NCI-H146 (cell line): ENCODE results near the gene AGPAT2.
"Not testable (repeated sequence)": the region's sequence is repeated elsewhere in the genome, so short reads cannot be mapped to it uniquely, and the experiment has no call there.

Source experiments
- DNase-seq: peaks from one replicate; lab custom pipeline; 2025; lab: John Stamatoyannopoulos, UW

AGPAT2 gene

DNA sequence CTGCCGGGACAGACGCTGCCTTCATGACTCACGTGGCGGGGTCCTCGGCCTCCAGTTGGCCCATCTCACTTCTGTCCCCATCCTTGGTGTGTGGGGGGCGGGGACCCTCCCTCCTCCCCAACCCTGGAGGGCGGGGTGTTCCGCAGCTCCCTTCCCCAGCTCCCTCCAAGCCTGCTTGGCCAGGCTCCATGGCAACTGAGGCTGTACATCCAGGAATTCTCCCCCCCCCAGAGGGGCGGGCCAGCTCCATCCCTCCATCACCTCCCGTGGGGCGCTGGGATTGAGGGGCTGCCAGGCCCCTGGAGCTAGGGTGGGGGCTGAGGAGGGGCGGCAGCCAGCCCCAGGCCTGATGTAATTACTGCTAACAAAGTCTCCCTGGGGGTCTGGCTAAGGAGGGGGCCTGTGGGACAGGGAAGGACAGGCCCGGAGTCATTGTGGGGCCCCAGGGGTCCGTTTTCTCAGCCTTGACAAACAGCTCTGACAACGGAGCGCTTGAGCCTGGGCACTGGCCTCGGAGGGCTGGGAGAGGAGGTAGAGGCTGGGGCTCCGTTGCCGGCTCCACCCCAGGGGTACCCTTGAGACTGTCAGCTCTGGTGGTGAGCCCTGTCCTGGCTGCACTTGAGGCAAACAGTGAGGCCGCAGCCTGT lies 33.1 kb upstream of the AGPAT2 start:
- DNase-seq, result no peak

DNA sequence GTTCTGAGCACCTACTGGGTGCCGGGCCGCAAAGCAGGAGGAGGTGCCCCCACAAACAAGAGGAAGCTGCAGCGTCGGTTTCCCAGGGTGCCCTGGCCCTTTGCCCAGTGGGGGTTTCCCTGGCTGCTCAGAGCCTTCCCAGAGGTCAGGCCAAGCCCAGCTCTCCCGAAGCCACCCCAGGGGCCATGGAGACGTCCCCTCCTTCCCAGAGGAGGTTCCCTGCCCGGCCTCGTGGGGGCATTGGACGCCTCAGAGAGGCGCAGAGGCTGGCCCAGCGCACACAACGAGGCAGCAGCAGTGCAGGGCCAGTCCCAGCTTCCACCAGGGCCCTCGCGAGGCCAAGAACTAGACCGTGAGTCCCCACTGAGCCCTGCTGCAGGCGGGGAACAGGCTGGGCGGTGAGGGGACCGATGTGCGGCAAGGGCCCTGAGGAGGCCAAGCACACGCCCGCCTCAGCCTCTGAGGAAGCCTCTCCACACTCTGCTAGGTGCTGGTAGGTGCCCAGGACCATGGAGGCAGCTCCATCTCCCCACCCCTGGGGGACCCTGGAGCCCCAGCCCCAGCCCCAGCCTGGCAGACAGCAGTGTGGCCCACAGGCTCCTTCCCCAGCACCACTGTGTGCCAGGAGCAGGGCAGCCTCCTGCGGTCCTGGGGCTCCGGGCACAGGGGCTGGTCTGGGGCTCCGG lies 32.1 kb upstream of the AGPAT2 start:
- no peak for DNase-seq

DNA sequence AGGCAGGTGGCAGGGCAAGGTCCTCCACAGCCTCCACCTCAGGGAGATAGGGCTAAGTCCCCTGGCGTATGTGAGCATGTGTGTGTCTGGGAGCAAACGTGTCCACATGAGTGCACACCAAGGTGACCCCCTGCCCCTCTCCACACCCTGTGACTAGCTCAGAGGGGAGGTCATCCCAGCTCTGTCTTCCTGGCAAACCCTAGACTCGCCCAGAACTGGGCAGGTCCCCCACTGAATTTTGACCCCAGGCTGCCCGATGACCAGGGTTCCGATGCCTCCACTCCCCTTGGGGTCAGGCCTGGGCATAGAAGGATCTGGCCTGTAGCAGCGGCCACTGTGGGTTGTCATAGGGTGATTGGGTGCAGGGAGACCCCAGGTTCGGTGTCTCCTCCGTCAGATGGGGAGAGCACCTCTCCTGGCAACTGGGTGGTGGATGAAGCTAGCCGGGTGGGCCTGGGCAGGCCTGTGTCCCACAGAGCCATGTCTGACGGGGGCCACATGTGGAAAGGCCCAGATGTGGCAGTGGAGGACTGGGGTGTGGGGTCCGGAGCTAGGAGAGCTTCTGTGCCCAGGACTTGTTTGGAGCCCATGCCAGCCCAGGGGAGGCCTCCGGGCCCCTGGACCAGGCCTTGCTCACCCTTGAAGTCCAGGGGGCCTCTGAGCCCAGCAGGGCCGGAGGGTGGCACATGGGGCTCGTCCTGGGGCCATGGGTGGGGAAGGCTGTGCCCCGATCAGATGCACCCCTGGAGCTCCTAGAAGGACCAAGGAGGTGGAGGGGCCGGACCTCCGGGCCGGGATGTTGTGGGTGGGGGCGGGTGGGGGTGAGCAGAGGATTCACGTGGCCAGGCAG lies 31.3 kb upstream of the AGPAT2 start:
- DNase-seq, result no peak

DNA sequence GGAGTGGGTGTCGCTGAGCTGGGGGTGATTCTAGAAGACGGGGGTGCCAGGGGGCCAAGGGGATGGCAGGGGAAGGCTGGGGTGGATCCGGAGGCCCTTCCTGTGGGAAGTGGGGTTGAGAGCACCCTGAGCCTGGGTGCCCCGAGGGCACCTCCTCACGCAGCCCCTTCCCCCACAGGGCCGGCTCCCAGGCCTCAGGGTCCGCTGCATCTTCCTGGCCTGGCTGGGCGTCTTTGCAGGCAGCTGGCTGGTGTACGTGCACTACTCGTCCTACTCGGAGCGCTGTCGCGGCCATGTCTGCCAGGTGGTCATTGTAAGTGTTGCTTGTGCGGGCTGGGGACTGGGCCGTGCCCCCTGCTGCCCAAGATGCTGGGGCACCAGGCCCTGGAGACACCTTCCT lies 30.1 kb upstream of the AGPAT2 start:
- DNase-seq, result no peak

DNA sequence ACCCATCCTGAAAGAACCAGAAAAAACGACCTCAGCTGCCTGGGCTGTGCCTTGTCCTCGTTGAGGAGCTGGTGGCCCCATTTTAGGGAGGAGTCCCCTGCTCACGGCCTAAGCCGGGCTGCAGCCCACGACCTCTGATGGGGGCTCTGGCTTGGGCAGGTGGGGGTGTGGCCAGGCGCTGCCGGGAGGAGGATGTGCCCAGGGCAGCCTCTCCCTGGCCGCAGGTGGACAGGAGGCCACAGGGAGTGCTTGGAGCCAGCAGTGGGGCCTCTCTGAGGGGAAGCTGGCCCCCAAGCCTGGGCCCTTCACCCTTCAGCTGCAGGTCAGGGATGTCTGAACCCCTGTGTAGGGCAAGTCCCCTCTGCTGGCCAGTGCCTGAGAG lies 27.6 kb upstream of the AGPAT2 start:
- DNase-seq, result no peak

DNA sequence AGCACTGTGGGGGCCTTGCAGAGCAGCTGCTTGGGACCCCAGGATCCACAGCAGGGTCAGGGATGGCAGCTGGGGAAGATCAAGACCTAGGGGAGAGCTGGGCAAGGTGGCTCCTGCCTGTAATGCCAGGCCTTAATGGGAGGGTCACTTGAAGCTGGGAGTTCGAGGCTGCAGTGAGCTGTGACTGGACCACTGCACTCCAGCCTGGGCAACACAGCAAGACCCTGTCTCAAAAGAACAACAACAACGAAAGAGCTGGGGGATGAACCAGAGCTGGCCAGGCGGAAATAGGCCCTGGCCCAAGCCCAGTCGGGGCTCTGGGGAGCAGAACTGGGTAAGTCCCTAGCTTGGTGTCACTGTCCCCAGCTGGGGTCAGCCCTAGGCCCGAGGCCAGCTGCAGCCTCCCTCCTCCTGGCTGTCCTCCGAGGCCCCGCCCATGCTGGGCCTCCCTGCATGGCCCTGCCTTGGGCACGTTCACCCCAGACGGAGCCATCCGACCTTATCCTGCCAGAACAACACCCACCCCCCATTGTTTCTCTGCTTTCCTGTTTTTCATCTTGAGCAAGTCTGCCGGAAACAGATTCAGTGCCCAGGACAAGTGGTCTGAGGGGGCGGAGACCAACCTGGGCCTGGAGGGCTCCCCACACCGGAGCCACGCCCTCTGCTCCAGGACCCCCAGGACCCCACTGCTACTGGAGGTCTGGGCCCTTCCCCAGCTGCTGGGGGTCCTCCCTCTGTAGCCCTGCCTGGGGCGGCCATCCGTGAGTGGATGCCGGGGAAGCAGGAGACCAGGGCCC lies 27.0 kb upstream of the AGPAT2 start:
- DNase-seq, result no peak

DNA sequence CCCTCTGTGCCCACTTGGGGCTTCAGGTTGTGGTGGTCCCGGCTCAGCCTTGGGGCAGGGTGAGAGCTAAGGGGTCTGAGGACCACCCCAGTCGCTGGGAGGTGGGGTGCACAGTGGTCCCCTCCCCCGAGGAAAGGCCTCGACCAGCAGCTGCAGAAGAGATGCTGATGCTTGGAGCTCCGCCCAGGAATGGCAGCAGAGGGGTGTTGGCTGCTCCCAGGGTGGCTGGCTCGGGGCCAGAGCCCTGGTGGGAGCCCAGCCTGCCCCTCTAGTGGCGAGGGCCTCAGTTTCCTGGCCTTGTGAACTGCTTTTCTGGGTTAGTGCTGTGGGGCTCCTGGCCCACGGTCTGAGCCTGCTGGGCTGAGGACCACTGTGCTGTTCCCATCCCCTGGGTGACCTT lies 26.3 kb upstream of the AGPAT2 start:
- DNase-seq, result peak; percentile 11

DNA sequence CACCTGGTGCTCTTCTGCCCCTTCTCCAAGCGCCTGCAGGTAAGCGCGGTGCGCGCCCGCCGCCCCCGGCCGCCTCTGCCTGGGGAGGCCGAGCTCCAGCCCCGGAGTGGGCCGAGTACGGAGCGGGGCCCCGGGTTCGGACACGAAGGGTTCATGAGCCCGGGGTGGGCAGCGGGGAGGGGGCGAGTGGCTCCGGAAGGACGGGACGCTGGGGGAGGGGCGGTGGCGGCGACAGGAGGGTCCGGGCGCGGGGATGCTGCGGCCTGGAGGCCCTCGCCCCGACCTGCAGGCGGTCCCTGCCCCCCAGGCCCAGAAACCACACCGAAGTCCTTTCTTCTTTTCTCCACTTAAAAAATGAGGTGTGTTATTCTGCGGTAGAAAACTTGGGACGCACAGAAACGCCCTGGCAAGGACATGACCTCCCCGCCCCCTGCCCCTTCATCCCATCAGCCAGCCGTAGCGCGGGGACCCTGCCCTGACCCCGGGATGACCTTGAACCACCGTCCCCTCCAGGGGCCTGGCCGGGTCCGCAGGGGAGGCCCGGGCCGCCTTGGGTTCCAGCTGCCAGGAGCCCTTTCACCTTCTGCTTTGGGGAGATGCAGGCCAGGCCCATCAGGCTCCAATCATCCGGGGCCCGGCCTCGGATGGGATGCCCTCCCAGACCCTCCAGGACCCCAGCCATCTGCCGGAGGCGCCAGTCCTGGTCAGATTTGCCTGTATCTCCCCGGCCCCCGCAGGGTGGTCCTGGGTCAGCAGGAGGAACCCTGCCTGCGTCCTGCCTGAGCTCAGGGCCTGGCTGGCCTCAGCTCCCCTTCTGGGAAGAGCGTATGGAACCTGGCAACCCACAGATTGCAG lies 25.7 kb upstream of the AGPAT2 start:
- no peak for DNase-seq

DNA sequence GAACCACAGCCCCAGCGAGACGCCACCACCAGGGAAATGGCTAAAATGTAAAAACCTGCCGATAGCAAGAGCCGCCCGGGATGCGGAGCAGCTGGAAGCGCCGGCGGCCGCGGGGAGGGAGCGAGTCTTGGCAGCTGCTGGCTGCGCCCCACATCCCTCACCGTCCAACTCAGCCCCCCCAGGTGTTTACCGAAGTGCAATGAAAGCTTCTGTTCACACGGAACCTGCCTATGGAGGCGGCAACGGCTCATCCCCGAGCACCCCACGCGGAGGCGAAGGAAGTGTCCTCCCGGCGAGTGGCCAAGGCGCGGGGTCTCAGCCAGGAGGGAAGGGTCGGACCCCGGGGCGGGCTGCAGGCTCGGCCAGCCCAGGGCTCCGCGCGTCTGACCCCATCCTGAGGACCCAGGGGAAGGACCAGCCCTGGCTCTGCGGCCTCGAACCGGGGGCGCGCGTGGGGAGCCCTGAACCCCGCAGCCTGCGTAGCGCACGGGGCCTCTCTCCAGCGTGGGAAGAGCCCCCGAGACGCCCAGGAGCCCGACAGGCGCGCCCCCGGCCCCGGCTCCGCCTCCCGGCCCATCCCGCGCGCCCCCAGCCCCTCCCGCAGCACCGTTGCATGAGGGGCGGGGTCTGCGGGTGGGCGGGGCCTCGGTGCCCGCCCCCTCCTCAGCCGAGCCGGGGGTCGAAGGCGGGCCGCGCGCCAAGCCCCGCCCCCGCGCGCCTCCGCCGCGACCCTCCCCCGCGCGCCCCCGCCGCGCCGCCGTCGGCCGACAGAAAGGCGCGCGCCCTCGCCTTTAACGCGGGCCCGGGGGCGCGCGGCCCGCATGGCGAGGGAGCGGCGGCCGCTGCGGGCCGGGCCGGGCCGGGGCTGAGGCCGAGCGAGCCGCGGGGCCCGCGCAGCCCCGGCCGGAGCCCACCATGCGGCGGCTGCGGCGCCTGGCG lies 24.8 kb upstream of the AGPAT2 start, which contains the start of gene DIPK1B:
DIPK1B (plus strand) TSS at position 822 of the 939 bp plus-strand sequence; CDS start at position 916, 94 bp downstream.
- peak; percentile 60 for DNase-seq

DNA sequence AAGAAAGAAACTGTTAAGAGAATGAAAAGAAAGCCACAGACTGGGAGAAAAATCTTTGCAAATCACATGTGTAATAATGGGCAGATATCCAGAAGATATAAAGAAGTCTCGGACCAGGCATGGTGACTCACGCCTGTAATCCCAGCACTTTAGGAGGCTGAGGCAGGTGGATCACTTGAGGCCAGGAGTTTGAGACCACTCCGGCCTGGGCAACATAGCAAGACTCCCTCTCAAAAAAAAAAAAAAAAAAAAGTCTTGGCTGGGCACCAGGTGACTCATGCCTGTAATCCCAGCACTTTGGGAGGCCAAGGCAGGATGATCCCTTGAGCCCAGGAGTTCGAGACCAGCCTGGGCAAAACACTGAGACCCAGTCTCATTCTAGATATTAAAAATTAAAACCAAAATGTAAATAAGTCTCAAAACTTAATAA lies 24.0 kb upstream of the AGPAT2 start:
- DNase-seq, result not testable (repeated sequence)

DNA sequence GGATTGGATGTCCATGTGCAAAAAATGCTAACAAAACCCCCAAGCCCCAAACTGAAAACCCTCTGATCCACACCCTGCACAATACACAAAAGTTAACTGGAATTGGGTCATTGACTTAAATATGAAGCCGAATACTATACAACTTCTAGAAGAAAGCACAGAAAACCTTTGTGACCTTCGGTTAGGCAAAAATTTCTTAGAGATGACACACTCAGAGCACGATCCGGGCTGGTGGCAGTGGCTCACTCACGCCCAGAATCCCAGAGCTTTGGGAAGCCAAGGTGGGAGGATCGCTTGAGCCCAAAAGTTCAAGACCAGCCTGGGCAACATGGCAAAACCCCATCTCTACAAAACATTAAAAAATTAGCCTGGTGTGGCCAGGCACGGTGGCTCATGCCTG lies 23.3 kb upstream of the AGPAT2 start:
- DNase-seq, result no peak

DNA sequence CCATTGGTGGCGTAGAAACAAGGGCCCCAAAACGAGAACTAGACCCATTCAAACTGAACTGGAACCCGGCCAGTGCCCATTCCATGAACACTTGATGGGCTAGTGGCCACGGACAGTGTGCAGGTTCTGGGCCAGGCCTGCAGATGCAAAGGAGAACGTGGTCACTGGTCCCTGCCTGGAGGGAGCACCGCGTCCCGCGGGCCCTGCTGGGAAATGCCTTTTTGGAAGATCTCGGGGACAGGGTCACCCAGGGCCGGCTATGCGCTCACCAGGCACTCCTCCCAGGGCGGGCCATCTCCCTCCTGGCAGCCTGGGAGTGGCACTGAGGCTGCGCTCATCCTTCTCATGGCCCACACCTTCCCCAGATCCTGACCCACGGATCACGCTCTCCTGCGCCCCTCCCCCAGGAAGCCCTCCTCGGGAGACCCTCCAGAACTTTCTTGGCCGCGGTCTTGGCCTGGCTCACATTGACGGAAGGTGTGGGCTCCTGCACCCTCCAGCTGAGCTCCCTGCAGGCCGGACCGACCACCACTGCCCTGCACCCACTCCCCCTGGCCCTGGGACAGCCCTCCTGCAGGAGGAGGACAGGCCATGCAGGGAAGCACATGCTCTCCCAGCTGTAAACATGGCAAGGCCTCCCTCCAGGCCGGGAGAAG lies 22.3 kb upstream of the AGPAT2 start:
- DNase-seq, result no peak

DNA sequence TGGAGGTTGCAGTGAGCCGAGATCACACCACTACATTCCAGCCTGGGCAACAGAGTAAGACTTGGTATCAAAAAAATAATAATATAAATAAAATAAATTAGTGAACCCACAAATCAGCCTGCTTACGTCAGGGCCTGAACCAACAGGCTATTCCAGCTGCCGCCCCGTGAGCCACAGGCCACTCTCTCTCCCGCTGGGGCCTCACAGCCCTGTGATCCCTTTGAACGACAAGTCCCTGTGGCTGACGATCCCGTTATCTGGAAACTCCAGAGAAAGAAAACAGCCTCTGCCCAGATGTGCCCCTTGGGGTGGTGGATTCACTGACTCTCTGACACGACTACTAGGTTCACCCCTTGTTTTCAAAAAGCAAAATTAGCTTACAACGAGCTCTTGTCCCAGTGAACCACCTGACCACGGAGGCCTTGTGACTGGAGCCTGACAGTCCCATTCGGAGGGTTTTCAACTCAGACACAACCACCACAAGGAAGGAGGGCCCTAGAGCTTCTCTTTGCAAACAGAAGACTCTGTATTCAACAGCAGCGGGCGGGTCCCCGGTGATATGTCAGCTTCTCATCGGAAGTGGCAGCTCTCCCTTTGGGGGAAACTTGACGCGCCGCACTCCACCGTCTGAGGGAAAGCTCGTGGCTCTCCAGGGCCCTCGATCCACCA lies 20.7 kb upstream of the AGPAT2 start:
- DNase-seq, result no peak

DNA sequence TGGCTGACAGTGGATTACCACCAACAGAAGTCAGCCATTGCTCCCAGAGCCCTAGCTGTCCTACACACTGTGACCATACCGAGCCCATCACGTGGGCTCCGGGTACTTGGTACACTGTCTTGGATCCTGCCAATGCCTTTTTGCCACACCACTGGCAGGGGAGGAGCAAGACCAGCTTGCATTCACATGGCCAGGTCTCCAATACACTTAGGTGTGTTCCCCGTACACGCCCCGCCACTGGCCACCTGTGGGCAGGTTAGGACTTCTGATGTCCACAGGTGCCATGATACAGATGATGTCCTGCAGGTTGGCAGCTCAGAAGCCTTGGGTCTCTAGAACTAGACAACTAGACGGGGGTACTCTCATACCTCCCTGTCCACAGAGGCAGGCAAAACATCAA lies 19.8 kb upstream of the AGPAT2 start:
- DNase-seq, result no peak

DNA sequence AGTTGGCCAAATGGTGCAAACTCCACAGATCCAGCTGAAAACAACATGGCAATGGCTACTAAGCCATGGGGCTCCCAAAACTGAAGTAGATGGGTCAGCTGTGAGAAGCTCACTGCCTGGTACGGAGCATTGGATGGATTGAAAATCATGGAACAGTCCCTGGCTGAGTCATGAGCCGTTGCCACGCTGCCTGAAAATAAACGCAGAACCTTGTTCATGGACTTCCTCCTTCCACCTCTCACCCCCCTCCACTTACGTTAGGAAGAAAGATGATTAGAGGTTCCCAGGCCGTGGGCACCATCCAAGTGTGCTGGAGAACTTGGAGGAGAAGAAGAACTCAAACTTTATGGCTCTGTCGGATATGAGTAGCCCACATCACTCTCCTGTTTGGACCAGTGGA lies 18.3 kb upstream of the AGPAT2 start:
- no peak for DNase-seq

DNA sequence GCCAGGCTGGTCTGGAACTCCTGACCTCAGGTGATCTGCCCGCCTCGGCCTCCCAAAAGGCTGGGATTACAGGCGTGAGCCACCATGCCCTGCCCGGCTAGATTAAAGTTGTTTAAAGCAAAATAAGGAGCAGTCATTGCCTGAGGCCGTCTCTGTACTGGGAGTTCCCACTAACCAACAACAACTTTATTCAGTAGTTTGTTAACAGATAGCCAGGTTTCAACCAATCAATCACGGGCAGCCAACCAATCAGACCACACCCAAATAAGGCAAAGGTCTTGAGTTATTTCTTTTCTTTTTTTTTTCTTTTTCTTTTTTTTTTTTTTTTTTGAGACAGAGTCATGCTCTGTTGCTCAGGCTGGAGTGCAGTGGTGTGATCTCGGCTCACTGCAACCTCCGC lies 17.5 kb upstream of the AGPAT2 start:
- DNase-seq, result not testable (repeated sequence)

DNA sequence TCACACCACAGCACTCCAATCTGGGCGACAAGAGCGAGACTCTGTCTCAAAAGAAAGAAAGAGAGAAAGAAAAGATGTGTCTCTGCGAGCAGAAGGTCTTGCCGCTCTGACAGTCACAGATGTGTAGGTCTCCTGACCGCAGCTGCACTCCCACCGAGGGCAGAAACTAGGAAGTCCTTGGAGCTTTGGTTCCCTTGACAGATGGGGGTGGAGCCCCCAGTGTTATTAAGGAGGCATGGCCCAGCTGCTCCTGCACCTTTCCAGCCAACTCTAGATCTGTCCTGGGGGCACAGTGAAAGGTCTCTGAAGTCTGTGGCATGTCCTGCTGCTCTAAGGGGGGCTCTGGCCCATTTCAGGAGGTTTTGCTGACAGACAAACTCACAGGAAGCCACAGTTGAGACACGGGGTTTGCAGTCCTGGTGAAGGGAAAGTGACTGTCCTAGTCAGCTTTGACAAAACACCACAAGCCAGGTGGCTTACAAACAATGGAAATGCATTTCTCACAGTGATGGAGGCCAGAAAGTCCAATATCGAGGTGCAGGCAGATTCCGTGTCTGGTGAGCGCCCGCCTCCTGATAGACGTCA lies 16.1 kb upstream of the AGPAT2 start:
- DNase-seq, result no peak

DNA sequence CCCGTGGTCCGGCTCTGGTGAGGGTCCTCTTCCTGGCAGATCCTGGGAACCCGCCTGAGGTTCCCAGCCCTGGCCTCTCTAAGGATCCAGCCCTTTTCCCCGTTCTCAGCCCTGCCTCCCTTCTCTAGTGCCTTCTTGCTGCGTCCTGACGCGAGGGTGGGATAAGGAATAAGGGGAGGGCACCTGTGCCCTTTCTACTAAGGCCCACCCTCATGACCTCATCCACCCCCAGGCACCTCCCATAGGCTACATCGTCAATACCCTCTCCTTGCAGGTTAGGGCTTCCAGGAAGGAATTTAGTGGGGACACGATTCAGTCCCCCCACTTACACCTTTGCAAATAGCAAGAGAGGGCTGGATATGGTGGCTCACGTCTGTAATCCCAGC lies 14.4 kb upstream of the AGPAT2 start:
- no peak for DNase-seq
